B cell (primary cell): ENCODE measurements around the gene FBXL16.

Experiments used
- EZH2 ChIP-seq: IDR thresholded peaks from 2 replicates; pipeline ENCODE4 v1.6.1; 2012; ENCODE audit warnings: borderline replicate concordance, low read depth, mild to moderate bottlenecking, moderate library complexity, low read length; ENCODE audit not compliant: insufficient read depth, poor library complexity, severe bottlenecking
- TF ChIP-seq, protein P1 (sequence below): fragments of 200-600 bp; IDR thresholded peaks from one replicate; pipeline ENCODE4 v1.8.0; 2022; ENCODE audit warnings: antibody characterized with exemption, mild to moderate bottlenecking

DNA sequence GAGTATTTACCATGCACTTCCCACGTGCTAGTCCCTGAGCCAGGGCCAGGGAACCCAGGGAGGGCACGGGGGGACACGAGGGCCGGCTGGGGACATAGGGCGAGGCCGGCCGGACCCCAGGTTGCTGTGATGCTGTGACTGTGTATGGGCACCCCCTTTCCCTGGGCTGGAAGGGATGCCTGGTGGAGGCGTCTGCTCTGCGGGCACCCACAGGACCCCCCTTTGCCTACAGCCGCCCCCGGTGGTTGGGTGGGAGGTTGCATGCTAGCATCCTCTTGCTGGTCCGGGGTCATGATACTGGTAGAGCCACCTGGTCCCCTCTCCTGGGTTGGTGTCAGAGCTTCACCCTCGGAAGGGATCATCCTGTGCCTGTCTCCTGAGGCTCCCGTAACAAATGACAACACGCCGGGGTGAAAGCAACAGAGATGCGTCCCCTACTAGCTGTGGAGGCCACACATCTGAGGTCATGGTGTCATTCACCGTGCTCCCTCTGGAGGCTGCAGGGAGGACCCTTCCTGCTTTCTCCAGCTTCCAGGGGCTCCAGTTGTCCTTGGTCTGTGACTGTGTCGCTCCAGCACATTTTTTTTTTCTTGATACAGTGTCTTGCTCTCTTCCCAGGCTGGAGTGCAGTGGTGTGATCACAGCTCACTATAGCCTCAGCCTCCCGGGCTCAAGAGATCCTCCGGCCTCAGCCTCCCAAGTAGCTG lies 38.3 kb upstream of the FBXL16 start:
- TF ChIP-seq, protein P1, sequence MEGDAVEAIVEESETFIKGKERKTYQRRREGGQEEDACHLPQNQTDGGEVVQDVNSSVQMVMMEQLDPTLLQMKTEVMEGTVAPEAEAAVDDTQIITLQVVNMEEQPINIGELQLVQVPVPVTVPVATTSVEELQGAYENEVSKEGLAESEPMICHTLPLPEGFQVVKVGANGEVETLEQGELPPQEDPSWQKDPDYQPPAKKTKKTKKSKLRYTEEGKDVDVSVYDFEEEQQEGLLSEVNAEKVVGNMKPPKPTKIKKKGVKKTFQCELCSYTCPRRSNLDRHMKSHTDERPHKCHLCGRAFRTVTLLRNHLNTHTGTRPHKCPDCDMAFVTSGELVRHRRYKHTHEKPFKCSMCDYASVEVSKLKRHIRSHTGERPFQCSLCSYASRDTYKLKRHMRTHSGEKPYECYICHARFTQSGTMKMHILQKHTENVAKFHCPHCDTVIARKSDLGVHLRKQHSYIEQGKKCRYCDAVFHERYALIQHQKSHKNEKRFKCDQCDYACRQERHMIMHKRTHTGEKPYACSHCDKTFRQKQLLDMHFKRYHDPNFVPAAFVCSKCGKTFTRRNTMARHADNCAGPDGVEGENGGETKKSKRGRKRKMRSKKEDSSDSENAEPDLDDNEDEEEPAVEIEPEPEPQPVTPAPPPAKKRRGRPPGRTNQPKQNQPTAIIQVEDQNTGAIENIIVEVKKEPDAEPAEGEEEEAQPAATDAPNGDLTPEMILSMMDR: peak; percentile 39
- no peak for TF ChIP-seq EZH2
